Activated T-helper 1 cell treated with anti-CD3 and anti-CD28 coated beads, Interleukin-2, amount 50 U/mL, for 16 hours (primary cell): ENCODE measurements around the gene HPN.

Experiments used
- DNase-seq, 2 donors: peaks; one replicate each; pipeline ENCODE4 v3.0.0-alpha.2; 2020; ENCODE audit warnings: low read depth in 1 of 2, low spot score in 1 of 2

Gene HPN

DNA sequence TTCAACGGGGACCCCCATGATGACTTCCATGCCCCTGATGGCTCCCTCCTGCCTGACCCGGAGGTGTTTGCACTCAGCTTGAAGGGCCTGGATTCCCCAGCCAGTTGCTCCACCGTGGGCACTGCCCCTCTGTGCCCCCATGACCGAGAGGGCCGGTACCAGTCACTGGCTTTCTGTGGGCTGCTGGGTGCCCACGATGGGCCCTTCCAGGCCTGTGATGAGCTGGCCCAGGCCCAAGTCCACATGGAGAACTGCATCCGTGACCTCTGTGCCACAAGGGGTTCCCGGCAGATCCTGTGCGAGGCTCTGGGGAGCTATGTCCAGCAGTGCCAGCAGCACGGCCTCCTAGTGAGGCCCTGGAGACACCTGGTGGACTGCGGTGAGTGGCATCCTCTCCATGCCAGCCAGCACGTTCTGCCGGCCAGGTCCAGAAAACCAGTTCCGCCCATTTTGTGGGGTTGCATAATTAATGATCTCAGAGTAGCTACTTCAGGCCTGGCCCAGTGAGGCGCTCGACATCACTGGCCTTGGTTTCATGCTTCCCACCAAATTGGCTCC, 39.2 kb downstream of the HPN start:
- DNase-seq, result no peak

DNA sequence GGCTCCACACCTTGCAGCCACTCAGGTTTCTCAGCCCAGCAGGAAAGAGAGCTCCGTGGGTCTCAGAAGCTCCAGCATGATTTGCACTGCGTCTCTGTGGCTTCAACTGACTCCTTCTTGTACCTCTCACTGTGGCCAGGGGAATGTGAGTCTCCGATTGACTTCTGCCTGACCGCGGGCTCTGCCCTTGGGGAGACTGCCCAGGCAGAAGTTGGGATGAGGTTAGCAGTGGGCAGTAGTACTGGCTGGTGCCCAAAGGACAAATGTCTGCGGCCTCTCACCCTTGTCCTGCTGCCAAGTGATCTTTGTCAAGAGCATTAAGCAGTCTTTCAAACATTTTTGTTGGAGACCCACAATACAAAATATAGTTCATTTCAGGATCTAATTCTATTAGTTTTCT, 39.7 kb downstream of the HPN start:
- DNase-seq, result no peak

DNA sequence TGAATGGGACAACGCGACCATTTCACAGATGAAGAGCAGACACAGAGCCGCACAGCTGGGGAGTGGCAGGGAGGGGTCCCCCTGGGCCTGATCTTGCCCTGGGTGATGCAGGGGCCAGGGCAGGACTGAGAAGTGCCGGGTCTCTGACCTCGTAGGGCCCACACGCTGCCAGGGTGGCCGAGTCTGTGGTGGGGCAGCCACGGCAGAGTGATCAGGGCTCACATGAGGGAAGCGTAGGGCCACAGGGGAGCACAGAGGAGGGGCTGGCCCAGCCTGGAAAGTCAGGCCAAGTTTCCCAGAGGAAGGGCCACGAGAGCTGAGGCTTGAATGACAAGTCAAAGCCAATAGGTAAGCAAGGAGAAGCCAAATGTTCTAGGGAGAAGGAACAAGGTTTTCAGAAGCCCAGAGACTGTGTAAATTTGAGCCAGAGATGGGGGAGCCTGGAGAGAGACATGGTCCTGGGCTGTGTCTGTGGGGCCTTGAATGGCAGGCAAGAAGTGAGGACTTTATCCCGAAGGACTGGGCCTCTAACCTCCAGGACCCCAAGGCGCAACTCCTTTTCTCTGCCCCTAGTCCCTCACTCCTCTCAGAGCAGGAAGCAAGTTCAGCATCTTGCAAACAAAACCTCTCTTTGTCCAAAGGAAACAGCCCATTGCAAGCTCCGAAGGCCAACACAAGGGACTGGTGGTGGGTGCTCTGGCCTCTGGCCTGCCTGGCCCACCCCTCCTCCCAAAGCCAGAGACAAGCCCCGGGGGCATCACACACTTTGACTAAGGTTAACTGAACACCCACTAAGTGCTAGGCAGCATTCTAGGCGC, 42.4 kb downstream of the HPN start:
- DNase-seq, result no peak

GRCh38 chr19:35084509-35084762, 42.9 kb downstream of the HPN start:
- no peak for DNase-seq

GRCh38 chr19:35085947-35086346, 44.4 kb downstream of the HPN start:
- DNase-seq, result no peak

- no peak for DNase-seq
These were observed 44.9 kb downstream of the HPN start for GRCh38 chr19:35086455-35086854.

GRCh38 chr19:35087393-35087792, 45.9 kb downstream of the HPN start:
- DNase-seq, result no peak

DNA sequence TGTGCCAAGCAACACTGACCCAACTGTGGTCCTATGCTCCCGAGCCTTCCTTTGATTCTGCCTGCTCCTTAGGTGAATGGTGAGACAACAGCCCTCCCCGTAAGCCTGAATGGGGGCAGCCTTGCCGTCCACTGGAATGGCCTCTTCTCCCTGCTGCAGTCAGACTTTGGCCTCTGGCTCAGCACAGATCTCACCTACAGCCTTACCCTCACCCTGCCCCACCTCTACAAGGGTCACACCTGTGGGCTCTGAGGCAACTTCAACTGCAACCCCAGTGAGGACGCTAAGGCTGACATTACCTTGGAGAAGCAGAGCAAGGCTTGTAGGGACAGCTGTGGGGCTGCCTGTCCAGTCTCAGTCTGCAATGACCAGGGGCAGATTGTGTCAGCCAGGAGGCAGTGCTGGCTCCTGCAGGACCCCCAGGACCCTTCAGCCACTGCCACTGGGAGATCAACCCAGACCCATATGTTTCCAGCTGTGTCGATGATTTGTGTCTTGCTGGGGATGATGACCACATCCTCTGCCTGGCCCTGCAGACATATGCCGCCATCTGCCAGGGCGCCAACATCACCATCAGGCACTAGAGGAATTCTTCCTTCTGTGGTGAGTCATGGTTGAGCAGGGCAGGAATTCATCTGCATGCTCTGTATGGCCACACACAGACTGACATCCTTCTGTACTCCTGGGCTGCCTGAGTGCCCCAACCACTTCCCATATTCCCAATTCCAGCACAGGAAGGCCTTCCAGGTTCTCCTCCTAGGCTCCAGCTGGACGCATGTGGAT, 46.8 kb downstream of the HPN start:
- DNase-seq, result no peak

GRCh38 chr19:35089554-35089953, 48.0 kb downstream of the HPN start:
- no peak for DNase-seq

DNA sequence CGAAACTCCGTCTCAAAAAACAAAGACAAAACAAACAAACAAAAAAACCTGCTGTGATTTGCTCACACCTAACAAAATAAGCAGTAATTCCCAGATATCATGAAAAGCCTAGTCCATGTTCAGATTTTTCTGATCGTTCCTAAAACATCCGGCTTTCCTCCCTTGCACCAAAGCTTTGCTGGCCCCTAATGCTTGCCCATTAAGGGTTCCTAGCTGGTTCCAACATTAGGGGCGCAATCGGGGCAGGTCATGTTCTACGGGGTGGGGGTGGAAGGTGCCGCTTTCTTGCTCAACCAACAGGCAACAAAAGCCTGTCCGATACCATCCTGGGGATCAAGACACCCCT, 48.6 kb downstream of the HPN start:
- DNase-seq, result no peak

- DNase-seq, result no peak
These were observed 49.1 kb downstream of the HPN start for GRCh38 chr19:35090506-35091214.

GRCh38 chr19:35093430-35093829, 51.9 kb downstream of the HPN start:
- DNase-seq, result no peak

- DNase-seq, result no peak
These were observed 52.6 kb downstream of the HPN start for GRCh38 chr19:35093941-35094647.

DNA sequence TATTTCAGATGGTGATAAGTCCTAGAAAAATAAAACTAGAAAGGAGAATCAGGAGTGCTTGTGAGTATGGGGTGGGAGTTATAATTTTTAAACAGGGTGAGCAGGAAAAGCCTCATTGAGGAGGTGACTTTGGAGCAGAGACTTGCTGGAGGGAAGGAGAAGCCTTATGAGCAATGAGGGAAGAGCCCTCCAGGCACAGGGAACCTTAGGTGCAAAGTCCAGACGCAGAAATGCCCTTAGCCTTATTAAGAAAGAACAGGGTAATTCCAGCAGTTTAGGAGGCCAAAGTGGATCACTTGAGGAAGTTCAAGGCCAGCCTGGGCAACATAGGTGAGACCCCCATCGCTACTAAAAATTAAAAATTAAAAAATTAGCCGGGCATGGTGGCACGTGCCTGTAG, 53.1 kb downstream of the HPN start:
- no peak for DNase-seq

DNA sequence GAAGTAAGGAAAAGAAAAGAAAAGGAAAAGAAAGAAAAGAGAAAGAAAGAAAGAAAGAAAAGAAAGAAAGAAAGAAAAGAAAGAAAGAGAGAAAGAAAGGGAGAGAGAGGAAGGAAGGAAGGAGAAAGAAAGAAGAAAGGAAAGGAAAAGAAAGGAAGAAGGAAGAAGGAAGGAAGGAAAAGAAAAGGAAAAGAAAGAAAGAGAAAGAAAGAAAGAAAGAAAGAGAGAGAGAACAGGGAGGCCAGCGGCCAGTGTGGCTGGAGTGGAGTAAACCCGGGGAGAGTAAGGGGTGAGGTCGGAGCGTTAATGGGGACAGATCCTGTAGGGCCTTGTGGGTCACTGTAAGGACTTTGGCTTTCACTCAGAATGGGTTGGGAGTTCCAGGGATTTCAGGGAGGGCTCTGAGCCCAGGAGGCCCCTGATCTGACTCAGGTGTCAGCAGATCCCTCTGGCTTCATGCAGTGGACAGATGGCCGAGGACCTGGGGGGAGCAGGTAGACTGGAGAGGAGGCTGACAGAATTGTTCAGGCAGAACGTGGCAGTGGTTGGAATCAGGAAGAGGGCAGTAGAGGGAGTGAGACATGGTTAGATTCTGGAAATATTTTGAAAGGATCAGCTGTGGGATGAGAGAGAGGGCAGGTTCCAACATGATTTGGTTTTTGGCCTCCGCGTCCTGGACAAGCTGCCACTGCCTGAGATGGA, 54.3 kb downstream of the HPN start:
- DNase-seq, result no peak

GRCh38 chr19:35098413-35099049, 57.0 kb downstream of the HPN start:
- DNase-seq, result no peak

DNA sequence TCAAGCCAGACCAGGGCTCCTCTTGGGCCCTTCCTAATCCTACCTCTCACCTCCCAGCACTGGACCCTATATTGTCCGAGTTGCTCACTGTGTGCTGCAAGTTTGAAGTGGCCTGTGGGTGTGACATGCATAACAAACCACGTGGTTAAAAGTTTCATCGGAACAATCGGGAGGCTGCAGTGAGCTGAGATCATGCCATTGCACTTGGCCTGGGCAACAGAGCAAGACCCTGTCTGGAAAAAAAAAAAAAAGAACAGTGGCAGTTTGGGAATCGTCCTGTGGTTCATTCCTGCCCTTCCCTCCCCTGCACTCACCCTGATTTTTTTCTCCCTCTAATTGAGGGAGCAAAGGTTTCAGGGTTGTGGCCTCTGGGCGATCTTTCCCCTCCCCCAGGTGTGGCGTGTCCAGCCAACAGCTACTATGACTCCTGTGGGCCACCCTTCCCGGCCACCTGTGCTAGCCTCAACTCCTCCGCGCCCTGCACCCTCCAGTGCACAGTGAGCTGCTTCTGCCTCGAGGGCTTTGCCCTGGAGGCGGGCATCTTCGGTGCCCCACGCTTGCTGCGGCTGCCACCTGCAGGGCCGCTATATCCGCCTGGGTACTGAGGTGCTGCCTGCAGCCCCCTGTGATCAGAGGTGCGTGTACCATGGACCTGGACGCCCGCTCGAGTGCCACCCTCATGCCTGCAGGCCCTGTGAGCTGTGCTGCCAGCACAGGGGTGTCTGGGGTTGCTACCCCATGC, 57.8 kb downstream of the HPN start:
- no peak for DNase-seq

DNA sequence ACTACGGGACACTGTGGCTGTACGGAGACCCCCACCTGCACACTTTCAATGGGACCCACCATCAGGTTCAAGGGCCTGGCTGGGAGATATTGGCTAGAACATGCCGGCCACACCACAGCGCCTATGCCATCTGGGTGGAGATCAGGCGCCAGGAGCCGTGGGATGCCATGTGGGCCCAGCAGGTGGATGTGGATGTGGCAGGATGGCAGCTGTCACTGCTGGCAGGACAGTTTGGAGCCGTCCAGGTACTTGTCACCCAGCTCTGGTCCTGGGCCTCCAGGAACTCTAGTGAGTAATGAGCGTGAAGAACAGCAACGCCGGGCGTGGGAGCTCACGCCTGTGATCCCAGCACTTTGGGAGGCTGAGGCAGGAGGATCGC, 58.4 kb downstream of the HPN start:
- no peak for DNase-seq
